WERI-Rb-1 (cell line): ENCODE results near the gene SORBS1.

Experiments used
- DNase-seq: peaks from one replicate; pipeline ENCODE4 v3.0.0-alpha.2; 2020
- H3K27ac ChIP-seq: fragments of 250-450 bp; sonication (Bioruptor Pico); 2 replicates; pipeline ENCODE4 v1.5.1; 2020; ENCODE audit warnings: mild to moderate bottlenecking, moderate library complexity
- H3K27me3 ChIP-seq: fragments of 250-450 bp; sonication (Bioruptor Pico); 2 replicates; pipeline ENCODE4 v1.5.1; 2021; ENCODE audit warnings: mild to moderate bottlenecking, low read depth, moderate library complexity; ENCODE audit not compliant: insufficient read depth, severe bottlenecking
- H3K36me3 ChIP-seq: fragments of 250-450 bp; sonication (Bioruptor Pico); 2 replicates; pipeline ENCODE4 v1.5.1; 2020; ENCODE audit warnings: mild to moderate bottlenecking, moderate library complexity
- H3K4me3 ChIP-seq: 2 replicates; pipeline ENCODE4 v1.5.1; 2011; ENCODE audit warnings: low read depth, mild to moderate bottlenecking, control low read depth, low read length
- H3K9me3 ChIP-seq: fragments of 250-450 bp; sonication (Bioruptor Pico); 2 replicates; pipeline ENCODE4 v1.5.1; 2021; ENCODE audit warnings: mild to moderate bottlenecking, moderate library complexity; ENCODE audit not compliant: severe bottlenecking
- TF ChIP-seq, protein P1 (sequence below): IDR thresholded peaks from 2 replicates; pipeline ENCODE4 v1.5.1; 2011; ENCODE audit warnings: low read depth, mild to moderate bottlenecking, control low read depth, inconsistent platforms, low read length

Gene SORBS1

GRCh38 chr10:95544783-95545500, 16.2 kb downstream of the SORBS1 start:
- H3K27me3 ChIP-seq = no peaks in the 10 kb centered on the region
- H3K36me3 ChIP-seq = no peaks in the 10 kb centered on the region
- TF ChIP-seq, protein P1, sequence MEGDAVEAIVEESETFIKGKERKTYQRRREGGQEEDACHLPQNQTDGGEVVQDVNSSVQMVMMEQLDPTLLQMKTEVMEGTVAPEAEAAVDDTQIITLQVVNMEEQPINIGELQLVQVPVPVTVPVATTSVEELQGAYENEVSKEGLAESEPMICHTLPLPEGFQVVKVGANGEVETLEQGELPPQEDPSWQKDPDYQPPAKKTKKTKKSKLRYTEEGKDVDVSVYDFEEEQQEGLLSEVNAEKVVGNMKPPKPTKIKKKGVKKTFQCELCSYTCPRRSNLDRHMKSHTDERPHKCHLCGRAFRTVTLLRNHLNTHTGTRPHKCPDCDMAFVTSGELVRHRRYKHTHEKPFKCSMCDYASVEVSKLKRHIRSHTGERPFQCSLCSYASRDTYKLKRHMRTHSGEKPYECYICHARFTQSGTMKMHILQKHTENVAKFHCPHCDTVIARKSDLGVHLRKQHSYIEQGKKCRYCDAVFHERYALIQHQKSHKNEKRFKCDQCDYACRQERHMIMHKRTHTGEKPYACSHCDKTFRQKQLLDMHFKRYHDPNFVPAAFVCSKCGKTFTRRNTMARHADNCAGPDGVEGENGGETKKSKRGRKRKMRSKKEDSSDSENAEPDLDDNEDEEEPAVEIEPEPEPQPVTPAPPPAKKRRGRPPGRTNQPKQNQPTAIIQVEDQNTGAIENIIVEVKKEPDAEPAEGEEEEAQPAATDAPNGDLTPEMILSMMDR = no peak
- no peaks in the 10 kb centered on the region for H3K9me3 ChIP-seq
- H3K4me3 ChIP-seq = no peak overlapping the region
- no peak for DNase-seq
- no peak overlapping the region for H3K27ac ChIP-seq

DNA sequence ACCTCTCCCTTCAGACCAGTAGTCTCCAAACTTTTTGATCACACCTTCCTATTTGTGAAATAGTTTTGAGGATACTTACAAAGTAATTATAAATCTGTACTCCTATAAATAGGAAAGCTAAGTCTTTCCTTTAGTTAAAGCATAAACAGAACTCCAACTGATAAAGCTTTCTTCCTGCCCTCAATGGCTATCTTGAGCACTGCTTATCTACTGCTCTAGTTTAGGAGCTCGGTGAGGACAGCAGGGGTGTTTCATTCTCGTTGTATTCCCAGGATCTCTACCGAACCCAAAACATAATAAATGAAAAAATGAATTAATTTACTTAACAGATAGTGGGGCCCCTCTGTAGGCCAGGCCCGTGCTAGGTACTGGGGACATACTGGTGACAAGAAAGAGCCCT, 17.7 kb downstream of the SORBS1 start:
- H3K4me3 ChIP-seq = no peak overlapping the region
- no peak overlapping the region for H3K27ac ChIP-seq
- no peaks in the 10 kb centered on the region for H3K27me3 ChIP-seq
- H3K36me3 ChIP-seq = no peaks in the 10 kb centered on the region
- H3K9me3 ChIP-seq = no peaks in the 10 kb centered on the region
- TF ChIP-seq, protein P1 = no peak
- DNase-seq = no peak

- Histone ChIP-seq H3K27me3 (no peaks in the 10 kb centered on the region), H3K9me3 (no peaks in the 10 kb centered on the region), H3K27ac (no peak overlapping the region), H3K36me3 (no peaks in the 10 kb centered on the region), H3K4me3 (no peak overlapping the region)
- no peak for DNase-seq
- TF ChIP-seq, protein P1 = no peak
These were observed 18.4 kb downstream of the SORBS1 start for GRCh38 chr10:95542761-95543160.

DNA sequence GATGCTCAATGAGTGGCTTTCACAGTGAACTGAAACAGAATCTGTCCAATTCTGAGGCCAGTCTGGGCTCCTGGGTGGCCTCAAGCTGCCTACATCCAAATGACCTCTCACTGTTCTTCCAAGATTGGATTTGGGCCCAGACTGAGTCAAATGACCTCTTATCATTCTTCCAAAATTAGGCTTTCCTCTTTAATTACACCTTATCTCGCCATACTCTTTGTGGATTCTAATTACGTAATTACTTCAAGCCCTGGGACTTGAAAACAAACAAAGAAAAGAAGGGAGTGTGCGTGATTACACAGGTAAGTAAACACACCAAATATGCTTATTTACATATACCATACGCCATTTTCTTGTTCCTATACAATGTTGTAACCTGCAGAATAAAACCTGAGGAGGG, 18.8 kb downstream of the SORBS1 start:
- no peak for DNase-seq
- Histone ChIP-seq H3K4me3 (no peak overlapping the region), H3K9me3 (no peaks in the 10 kb centered on the region), H3K36me3 (no peaks in the 10 kb centered on the region), H3K27ac (no peak overlapping the region), H3K27me3 (no peaks in the 10 kb centered on the region)
- TF ChIP-seq, protein P1 = no peak

DNA sequence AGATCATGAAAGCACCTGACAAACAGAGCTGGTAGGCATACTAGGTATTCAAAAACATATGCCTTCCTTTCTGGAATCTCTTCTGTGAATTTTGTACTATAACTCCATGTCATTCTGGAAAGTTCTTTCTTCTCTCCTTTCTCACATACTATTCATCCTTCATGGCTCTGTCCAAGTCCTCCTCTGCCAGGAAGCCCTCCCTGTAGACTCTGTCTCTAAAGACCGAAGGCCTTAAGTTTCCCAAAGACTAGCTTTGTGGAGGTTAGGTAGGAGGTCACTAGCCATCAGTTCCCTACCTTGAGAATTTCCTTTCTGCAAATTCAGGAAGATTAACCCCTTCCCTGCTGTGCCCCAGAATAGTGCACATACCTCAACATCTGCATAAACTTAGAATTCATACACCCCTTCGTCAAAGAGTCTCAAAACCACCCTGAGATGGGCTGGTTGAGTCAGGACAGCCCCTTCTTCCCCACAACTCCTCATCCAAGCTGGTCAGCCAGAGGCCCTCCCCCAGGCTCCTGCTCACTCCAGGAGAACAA, 20.6 kb downstream of the SORBS1 start:
- TF ChIP-seq, protein P1 = no peak
- no peak for DNase-seq
- Histone ChIP-seq H3K4me3 (no peak overlapping the region), H3K9me3 (no peaks in the 10 kb centered on the region), H3K27ac (no peak overlapping the region), H3K36me3 (no peaks in the 10 kb centered on the region), H3K27me3 (no peaks in the 10 kb centered on the region)
